Skin of body (tissue), 3 donors: Measurements from ENCODE around the gene ZNF202. TPM values are rescaled to one million over a fixed set of nuclear protein-coding genes. Genes with fewer than 3 reads are reported as not detected.

Experiments used
- DNase-seq: peaks from one replicate; lab custom pipeline; 2025; lab: John Stamatoyannopoulos, UW
- small RNA-seq: library from RNA; depleted of rRNA; stranded (forward); fragments of <200 nt; gene quantifications from one replicate; pipeline ENCODE3, GENCODE V24; 2014; ENCODE audit warnings: low replicate concordance
- total RNA-seq: library from RNA; depleted of rRNA; stranded (reverse); fragments of >200 nt; gene quantifications from one replicate; pipeline ENCODE4 v1.2.3, GENCODE V29; 2014

Gene ZNF202
- total RNA-seq, 1 donor from 2014 or later, result 10.9 TPM

- DNase-seq, result no peak
Measured at GRCh38 chr11:123683428-123684170, 57.9 kb downstream of the ZNF202 start.

GRCh38 chr11:123682696-123683410 lies 58.6 kb downstream of the ZNF202 start:
- no peak for DNase-seq

DNA sequence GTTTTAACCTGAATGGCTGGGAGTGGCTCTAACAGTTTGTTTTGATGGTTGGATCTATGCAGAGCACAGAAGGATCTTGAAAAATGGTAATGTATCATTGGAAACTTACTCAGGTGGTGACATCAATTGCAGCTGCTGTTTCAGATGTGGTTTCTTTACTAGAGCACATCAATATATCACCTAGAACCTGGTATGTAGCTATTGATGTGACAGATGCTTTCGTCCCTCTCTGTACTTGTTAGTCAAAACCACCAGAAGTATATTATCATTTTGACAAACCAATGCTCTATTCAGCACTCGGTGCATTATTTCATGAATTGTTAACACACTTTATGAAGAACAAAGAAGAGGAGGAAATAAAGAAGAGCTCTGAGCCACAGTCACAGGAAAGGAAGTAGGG lies 60.4 kb downstream of the ZNF202 start:
- DNase-seq, result no peak

DNA sequence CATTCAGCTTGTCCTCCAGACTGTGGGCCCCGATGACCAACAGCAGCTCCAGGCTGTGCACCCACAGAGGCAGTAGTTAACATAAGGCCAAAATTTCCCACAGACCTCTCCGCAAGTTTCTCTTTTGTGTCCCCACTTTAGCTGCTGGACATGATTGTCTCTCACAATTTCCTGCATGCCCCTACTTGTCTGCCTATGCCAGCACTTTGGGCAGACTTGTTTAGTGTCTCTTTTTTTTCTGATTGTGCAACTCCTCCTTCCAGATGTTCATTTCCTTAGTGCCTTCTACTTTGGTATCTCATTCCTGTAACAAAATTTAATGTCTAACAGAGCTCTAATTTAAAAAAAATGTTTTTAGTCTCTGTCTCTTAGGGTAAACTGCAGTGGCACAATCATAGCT lies 63.2 kb downstream of the ZNF202 start:
- DNase-seq, result no peak

- no peak for DNase-seq
Measured at GRCh38 chr11:123677510-123677909, 64.0 kb downstream of the ZNF202 start.

- DNase-seq, result no peak
Measured at GRCh38 chr11:123674297-123674696, 67.2 kb downstream of the ZNF202 start.

Small RNA genes lying within 50 kb of the gene (small RNA-seq; reads per million reads assigned to genes)
- not detected for gene RNU1-21P

Other genes with a start within 250 kb of the ZNF202 start
- gene SCN3B, start 87.0 kb downstream of the ZNF202 start, total RNA-seq, result 3.6 TPM
- not detected for gene OR6X1, start 12.9 kb upstream of the ZNF202 start, total RNA-seq
- gene OR6M1, start 64.7 kb upstream of the ZNF202 start, total RNA-seq, result not detected
- not detected for gene TMEM225, start 144.0 kb upstream of the ZNF202 start, total RNA-seq
- 0.30 TPM for gene OR8D4, start 160.5 kb upstream of the ZNF202 start, total RNA-seq
- not detected for gene OR4D5, start 198.0 kb upstream of the ZNF202 start, total RNA-seq
- gene OR6T1, start 202.2 kb upstream of the ZNF202 start, total RNA-seq, result not detected
- gene OR10S1, start 236.1 kb upstream of the ZNF202 start, total RNA-seq, result not detected